ENCODE data around the gene NEUROG2.

DNA sequence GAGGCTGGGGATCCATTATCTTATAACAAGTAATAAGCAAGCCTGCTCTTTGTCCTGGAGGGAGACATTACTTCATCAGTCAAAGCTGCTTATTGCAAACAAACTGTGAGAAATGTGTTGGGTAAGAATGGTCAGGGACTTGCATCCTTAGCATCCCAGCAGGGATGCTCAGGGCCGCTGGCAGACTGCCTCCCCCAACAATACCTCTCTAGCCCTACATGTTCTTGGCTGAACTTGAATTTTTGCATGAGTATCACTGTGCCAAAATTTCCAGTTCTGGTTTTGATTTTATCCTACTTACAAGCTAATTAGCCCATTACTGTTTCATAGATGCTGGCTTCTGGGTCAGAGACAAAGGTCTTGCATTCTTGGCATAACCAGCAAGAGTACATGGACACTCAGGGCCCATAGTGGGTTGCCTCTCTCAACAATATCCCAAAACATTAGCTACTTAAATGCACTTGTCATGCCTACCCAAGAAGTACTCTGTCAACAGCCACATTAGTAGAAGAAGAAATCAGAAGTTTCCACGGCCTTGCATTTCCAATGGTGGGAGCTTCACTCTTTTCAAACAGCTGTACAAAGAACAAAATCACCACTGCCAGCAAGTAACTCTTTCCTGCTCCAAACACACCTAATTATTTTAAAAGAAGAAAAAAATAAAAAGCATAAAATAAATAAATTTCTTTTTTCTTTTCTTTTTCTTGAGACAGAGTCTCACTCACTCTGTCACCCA lies 41.9 kb upstream of the NEUROG2 start:
- TF ChIP-seq POLR2A (IDR thresholded peaks at IDR 0.05), result no peak
- no peak for TF ChIP-seq CTCF (IDR thresholded peaks at IDR 0.05 in 8 of 11, conservative IDR thresholded peaks at IDR 0.05 in 3 of 11)
- no peak for TF ChIP-seq POLR2AphosphoS5 (IDR thresholded peaks at IDR 0.05)
